Colon (tissue), 2 donors: Measurements from ENCODE around the gene ICAM1.

Source experiments
- FAIRE-seq: peaks from 2 replicates; lab custom pipeline; 2012; peaks lifted over from hg19 to GRCh38; lab: Jason Lieb, UNC
- donor health status: control.
- donor health status: control.

ICAM1 gene

GRCh38 chr19:10321874-10322835 is 51.2 kb downstream of the ICAM1 start:
- FAIRE-seq: no peak

GRCh38 chr19:10325732-10326131 is 54.8 kb downstream of the ICAM1 start:
- no peak for FAIRE-seq

- FAIRE-seq: no peak
These were observed 56.9 kb downstream of the ICAM1 start for GRCh38 chr19:10327793-10328192.

GRCh38 chr19:10328558-10329429 is 57.9 kb downstream of the ICAM1 start:
- no peak for FAIRE-seq

GRCh38 chr19:10329555-10329954 is 58.6 kb downstream of the ICAM1 start:
- no peak for FAIRE-seq

GRCh38 chr19:10332158-10332964 is 61.4 kb downstream of the ICAM1 start:
- FAIRE-seq: no peak

GRCh38 chr19:10332965-10333757 is 62.2 kb downstream of the ICAM1 start, which contains the start of gene RAVER1:
Gene RAVER1, minus strand, starts transcription at chr19:10333529. Its CDS starts 22 bp downstream, at chr19:10333507.
- no peak for FAIRE-seq

- FAIRE-seq: no peak
These were observed 63.1 kb downstream of the ICAM1 start for GRCh38 chr19:10333758-10334587.

- no peak for FAIRE-seq
These were observed 63.9 kb downstream of the ICAM1 start for GRCh38 chr19:10334588-10335351.

GRCh38 chr19:10335352-10335985 is 64.5 kb downstream of the ICAM1 start:
- no peak for FAIRE-seq
